GM10248 (cell line): ENCODE data around the gene ZNF808.
"Not testable (repeated sequence)": the region's sequence is repeated elsewhere in the genome, so short reads cannot be mapped to it uniquely, and the experiment has no call there.

Experiments
- CTCF ChIA-PET: fragments of 300-600 bp; sonication (Branson Sonifier 250); formaldehyde crosslinking; extraction: SDS; loops from one replicate; lab custom pipeline; 2021; ENCODE audit warnings: antibody characterized with exemption; lab: Yijun Ruan, JAX
- POLR2A ChIA-PET: fragments of 350-650 bp; sonication (Branson Sonifier 250); formaldehyde crosslinking; extraction: SDS; loops from one replicate; lab custom pipeline; 2020; ENCODE audit warnings: antibody characterized with exemption; lab: Yijun Ruan, JAX
- DNase-seq: peaks from one replicate; pipeline ENCODE4 v3.0.0; 2012; ENCODE audit errors: extremely low spot score
- CTCF ChIP-seq: IDR thresholded peaks from 2 replicates; pipeline ENCODE4 v1.5.1; 2012; ENCODE audit warnings: mild to moderate bottlenecking, low read depth; ENCODE audit errors: extremely low read depth, missing control alignments, control extremely low read depth

Gene ZNF808

GRCh38 chr19:52498571-52498970 is 28.9 kb upstream of the ZNF808 start:
- ChIA-PET POLR2A (no interaction called here), CTCF (no interaction called here)
- DNase-seq: no peak
- no peak for TF ChIP-seq CTCF

GRCh38 chr19:52500474-52500873 is 27.0 kb upstream of the ZNF808 start:
- DNase-seq, CTCF ChIA-PET: not testable (repeated sequence)
- POLR2A ChIA-PET: interaction anchor here (0.6 kb wide), 1 partner anchor 311 kb away, joined by 3 read pairs; the partner anchor contains the start of gene PPP2R1A

- DNase-seq, POLR2A ChIA-PET, CTCF ChIA-PET: not testable (repeated sequence)
Measured at GRCh38 chr19:52500991-52501390, 26.5 kb upstream of the ZNF808 start.

- ChIA-PET CTCF (no interaction called here), POLR2A (no interaction called here)
- no peak for TF ChIP-seq CTCF
- DNase-seq: no peak
Measured at GRCh38 chr19:52507266-52507665, 20.2 kb upstream of the ZNF808 start.

GRCh38 chr19:52516191-52516590 is 11.3 kb upstream of the ZNF808 start:
- POLR2A ChIA-PET: no interaction called here
- no peak for DNase-seq
- TF ChIP-seq CTCF: no peak
- CTCF ChIA-PET: no interaction called here

- ChIA-PET CTCF (no interaction called here), POLR2A (no interaction called here)
- no peak for TF ChIP-seq CTCF
- DNase-seq: no peak
Measured at GRCh38 chr19:52518646-52519045, 8.8 kb upstream of the ZNF808 start.

GRCh38 chr19:52519175-52519574 is 8.3 kb upstream of the ZNF808 start:
- DNase-seq, CTCF ChIA-PET, POLR2A ChIA-PET: not testable (repeated sequence)

GRCh38 chr19:52520013-52520412 is 7.5 kb upstream of the ZNF808 start:
- TF ChIP-seq CTCF: no peak
- ChIA-PET POLR2A (no interaction called here), CTCF (no interaction called here)
- no peak for DNase-seq
